22Rv1 (cell line): ENCODE results near the gene EIPR1.

ENCODE experiments used
- ZFX ChIP-seq: fragments of 450-650 bp; IDR thresholded peaks from 2 replicates; pipeline ENCODE4 v1.6.1; 2017; ENCODE audit warnings: antibody characterized with exemption, borderline replicate concordance
- TF ChIP-seq, protein P1 (sequence below): fragments of 450-650 bp; IDR thresholded peaks from 2 replicates; pipeline ENCODE4 v1.5.1; 2017; ENCODE audit warnings: mild to moderate bottlenecking

GRCh38 chr2:3317871-3318590 is 59.6 kb downstream of the EIPR1 start:
- TF ChIP-seq, protein P1, sequence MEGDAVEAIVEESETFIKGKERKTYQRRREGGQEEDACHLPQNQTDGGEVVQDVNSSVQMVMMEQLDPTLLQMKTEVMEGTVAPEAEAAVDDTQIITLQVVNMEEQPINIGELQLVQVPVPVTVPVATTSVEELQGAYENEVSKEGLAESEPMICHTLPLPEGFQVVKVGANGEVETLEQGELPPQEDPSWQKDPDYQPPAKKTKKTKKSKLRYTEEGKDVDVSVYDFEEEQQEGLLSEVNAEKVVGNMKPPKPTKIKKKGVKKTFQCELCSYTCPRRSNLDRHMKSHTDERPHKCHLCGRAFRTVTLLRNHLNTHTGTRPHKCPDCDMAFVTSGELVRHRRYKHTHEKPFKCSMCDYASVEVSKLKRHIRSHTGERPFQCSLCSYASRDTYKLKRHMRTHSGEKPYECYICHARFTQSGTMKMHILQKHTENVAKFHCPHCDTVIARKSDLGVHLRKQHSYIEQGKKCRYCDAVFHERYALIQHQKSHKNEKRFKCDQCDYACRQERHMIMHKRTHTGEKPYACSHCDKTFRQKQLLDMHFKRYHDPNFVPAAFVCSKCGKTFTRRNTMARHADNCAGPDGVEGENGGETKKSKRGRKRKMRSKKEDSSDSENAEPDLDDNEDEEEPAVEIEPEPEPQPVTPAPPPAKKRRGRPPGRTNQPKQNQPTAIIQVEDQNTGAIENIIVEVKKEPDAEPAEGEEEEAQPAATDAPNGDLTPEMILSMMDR, result no peak
- no peak for TF ChIP-seq ZFX
